CD4-positive, alpha-beta T cell treated with Interleukin-2 at 100 ng/mL for 4 hours (primary cell): ENCODE data around the gene BCAP29.

Experiments
- DNase-seq: peaks from one replicate; pipeline ENCODE4 v3.0.0-alpha.2; 2020; ENCODE audit warnings: low spot score

BCAP29 gene

GRCh38 chr7:107667341-107667740, 87.3 kb downstream of the BCAP29 start:
- no peak for DNase-seq

- no peak for DNase-seq
Observed at GRCh38 chr7:107668296-107668695, 88.2 kb downstream of the BCAP29 start.
